H1 (cell line): ENCODE measurements around the gene SCN2B. TPM values are rescaled to one million over a fixed set of nuclear protein-coding genes. Genes with fewer than 3 reads are reported as not detected.
A peak's percentile ranks its signal among the peaks of the same experiment; 100 is the strongest.

Source experiments
- CTCF ChIA-PET: fragments of 300-600 bp; sonication (Branson Sonifier 250); formaldehyde crosslinking; loops from one replicate; lab custom pipeline; 2021; ENCODE audit not compliant: partially characterized antibody; lab: Charles Lee
- POLR2A ChIA-PET: fragments of 300-600 bp; sonication (Branson Sonifier 250); formaldehyde crosslinking; loops from one replicate; lab custom pipeline; 2021; ENCODE audit warnings: inconsistent platforms; ENCODE audit not compliant: partially characterized antibody; lab: Charles Lee
- DNase-seq, 2 experiments: peaks; one replicate each; pipeline versions ENCODE4 v3.0.0 to v3.0.0-alpha.2; 2010 to 2022; ENCODE audit warnings: low spot score in 2 of 2, low read depth in 1 of 2, mixed read lengths in 1 of 2
- FAIRE-seq: peaks from 2 replicates; lab custom pipeline; 2011; peaks lifted over from hg19 to GRCh38; lab: Jason Lieb, UNC
- H2AFZ ChIP-seq: 2 replicates; pipeline ENCODE4 v1.8.1; 2012; ENCODE audit warnings: low read length, inconsistent platforms
- H2AK5ac ChIP-seq: 2 replicates; pipeline ENCODE4 v1.6.1; 2013; ENCODE audit warnings: low read depth, low read length
- H2BK120ac ChIP-seq: replicated peaks from 2 replicates; pipeline ENCODE3; 2013; ENCODE audit warnings: low read depth, low read length, inconsistent platforms
- H2BK12ac ChIP-seq: 2 replicates; pipeline ENCODE4 v1.6.1; 2013; ENCODE audit warnings: low read depth, low read length
- H2BK15ac ChIP-seq: 2 replicates; pipeline ENCODE4 v1.6.1; 2013; ENCODE audit warnings: low read length
- H2BK20ac ChIP-seq: 2 replicates; pipeline ENCODE4 v1.6.1; 2013; ENCODE audit warnings: low read length
- H2BK5ac ChIP-seq: 2 replicates; pipeline ENCODE4 v1.6.1; 2013; ENCODE audit warnings: low read depth, low read length
- H3K14ac ChIP-seq: 2 replicates; pipeline ENCODE4 v1.6.1; 2013; ENCODE audit warnings: inconsistent platforms; ENCODE audit not compliant: insufficient read length
- H3K18ac ChIP-seq: 2 replicates; pipeline ENCODE4 v1.6.1; 2013; ENCODE audit warnings: low read length; ENCODE audit errors: extremely low read depth
- H3K23ac ChIP-seq: 2 replicates; pipeline ENCODE4 v1.6.1; 2013; ENCODE audit warnings: inconsistent platforms; ENCODE audit not compliant: insufficient read length
- H3K23me2 ChIP-seq: 2 replicates; pipeline ENCODE4 v1.6.1; 2013; ENCODE audit warnings: low read depth, low read length
- H3K27ac ChIP-seq: 2 replicates; pipeline ENCODE4 v1.6.1; 2011; ENCODE audit warnings: low read depth, low read length, inconsistent platforms
- H3K27me3 ChIP-seq, 4 experiments: replicated peaks in 1 of 4; 1 replicate in 1 of 4; 2 replicates in 3 of 4; pipeline versions ENCODE4 v1.6.1 to v1.8.1; 2011 to 2013; ENCODE audit warnings: low read length in 3 of 4, mild to moderate bottlenecking in 3 of 4, inconsistent platforms in 2 of 4, mixed read lengths in 2 of 4, moderate library complexity in 1 of 4; ENCODE audit not compliant: control insufficient read depth in 3 of 4, insufficient read depth in 3 of 4; ENCODE audit errors: extremely low read depth in 1 of 4
- H3K36me3 ChIP-seq, 4 experiments: 2 replicates each; pipeline versions ENCODE4 v1.6.1 to v1.8.1; 2011 to 2013; ENCODE audit warnings: mild to moderate bottlenecking in 4 of 4, low read length in 3 of 4, moderate library complexity in 2 of 4, control low read depth in 1 of 4, inconsistent platforms in 1 of 4; ENCODE audit not compliant: insufficient read depth in 4 of 4, control insufficient read depth in 2 of 4
- H3K4ac ChIP-seq: replicated peaks from 2 replicates; pipeline ENCODE3; 2013; ENCODE audit warnings: low read length, low read depth, mixed read lengths, inconsistent platforms; ENCODE audit not compliant: insufficient read length
- H3K4me1 ChIP-seq, 4 experiments: replicated peaks in 1 of 4; 1 replicate in 1 of 4; 2 replicates in 3 of 4; pipeline versions ENCODE4 v1.6.1 to v1.8.1; 2011 to 2013; ENCODE audit warnings: low read length in 3 of 4, inconsistent platforms in 2 of 4, mixed read lengths in 1 of 4; ENCODE audit not compliant: insufficient read depth in 4 of 4, control insufficient read depth in 3 of 4
- H3K4me2 ChIP-seq, 2 experiments: 2 replicates each; pipeline versions ENCODE4 v1.6.1 to v1.8.1; 2011 to 2013; ENCODE audit warnings: low read depth in 2 of 2, low read length in 2 of 2, control low read depth in 1 of 2, inconsistent platforms in 1 of 2, mild to moderate bottlenecking in 1 of 2; ENCODE audit not compliant: insufficient read depth in 1 of 2
- H3K4me3 ChIP-seq, 4 experiments: fragments of 200-600, 300-600 bp in 1 of 4; sonication (generic), shearing (Covaris generic), sonication (Bioruptor Twin) in 1 of 4; 2 replicates each; pipeline versions ENCODE4 v1.5.1 to v1.8.1; 2011 to 2016; ENCODE audit warnings: low read length in 4 of 4, low read depth in 3 of 4, control low read depth in 2 of 4, inconsistent platforms in 2 of 4, mild to moderate bottlenecking in 2 of 4, mixed read lengths in 1 of 4, moderate library complexity in 1 of 4; ENCODE audit not compliant: insufficient read depth in 2 of 4; ENCODE audit errors: extremely low read depth in 1 of 4
- H3K56ac ChIP-seq: replicated peaks from 2 replicates; pipeline ENCODE3; 2013; ENCODE audit warnings: low read depth, mild to moderate bottlenecking, mixed read lengths, low read length, inconsistent platforms; ENCODE audit not compliant: insufficient read length
- H3K79me1 ChIP-seq: 2 replicates; pipeline ENCODE4 v1.6.1; 2013; ENCODE audit warnings: low read depth, low read length, control low read depth
- H3K79me2 ChIP-seq, 2 experiments: 2 replicates each; pipeline versions ENCODE4 v1.6.1 to v1.8.1; 2012 to 2013; ENCODE audit warnings: low read length in 2 of 2, mild to moderate bottlenecking in 2 of 2, inconsistent platforms in 1 of 2; ENCODE audit not compliant: insufficient read depth in 2 of 2, control insufficient read depth in 1 of 2
- H3K9ac ChIP-seq, 4 experiments: replicated peaks in 1 of 4; 1 replicate in 1 of 4; 2 replicates in 3 of 4; pipeline versions ENCODE4 v1.6.1 to v1.8.1; 2011 to 2013; ENCODE audit warnings: low read depth in 3 of 4, low read length in 3 of 4, control low read depth in 2 of 4, mild to moderate bottlenecking in 2 of 4, moderate library complexity in 2 of 4, inconsistent platforms in 1 of 4; ENCODE audit errors: extremely low read depth in 1 of 4
- H3K9me3 ChIP-seq, 2 experiments: 2 replicates each; pipeline versions ENCODE4 v1.6.1 to v1.8.1; 2012 to 2013; ENCODE audit warnings: mild to moderate bottlenecking in 2 of 2, moderate library complexity in 2 of 2, control low read depth in 1 of 2, inconsistent platforms in 1 of 2, low read depth in 1 of 2, low read length in 1 of 2, mixed read lengths in 1 of 2; ENCODE audit not compliant: insufficient read depth in 2 of 2
- H4K20me1 ChIP-seq, 2 experiments: replicated peaks in 1 of 2; 2 replicates each; pipeline versions ENCODE3 to v1.8.1; 2011 to 2013; ENCODE audit warnings: inconsistent platforms in 2 of 2, low read length in 2 of 2, mild to moderate bottlenecking in 1 of 2; ENCODE audit not compliant: insufficient read depth in 2 of 2, control insufficient read depth in 1 of 2
- H4K5ac ChIP-seq: 2 replicates; pipeline ENCODE4 v1.6.1; 2013; ENCODE audit warnings: low read length, low read depth, mixed read lengths, inconsistent platforms; ENCODE audit not compliant: insufficient read length
- H4K8ac ChIP-seq: 2 replicates; pipeline ENCODE4 v1.8.0; 2013; ENCODE audit warnings: mild to moderate bottlenecking, moderate library complexity, low read length, inconsistent platforms; ENCODE audit not compliant: insufficient read depth; ENCODE audit errors: extremely low read depth
- H4K91ac ChIP-seq: replicated peaks from 2 replicates; pipeline ENCODE3; 2013; ENCODE audit warnings: low read length, mixed read lengths, inconsistent platforms; ENCODE audit not compliant: insufficient read length
- CEBPB ChIP-seq: IDR thresholded peaks from 2 replicates; pipeline ENCODE4 v1.6.1; 2012; ENCODE audit warnings: low read depth, low read length
- POU5F1 ChIP-seq: IDR thresholded peaks from 2 replicates; pipeline ENCODE4 v1.6.1; 2011; ENCODE audit warnings: low read depth, mild to moderate bottlenecking, low read length, moderate library complexity
- WGBS, 2 experiments: shearing (Covaris generic) in 1 of 2; methylation state at CpG; one replicate each; pipeline versions ENCODE4 v1.1.6 to v1.1.7; 2013 to 2015; ENCODE audit warnings: low lambda C conversion rate in 2 of 2, mixed read lengths in 2 of 2, inconsistent platforms in 1 of 2, low coverage in 1 of 2, missing lambda C conversion rate in 1 of 2; ENCODE audit not compliant: insufficient replicate concordance in 2 of 2, insufficient coverage in 1 of 2, insufficient read length in 1 of 2; ENCODE audit errors: extremely low coverage in 1 of 2, missing lambda C conversion rate in 1 of 2; 5-methylcytosine and 5-hydroxymethylcytosine counted together
- polyA plus RNA-seq, 7 experiments: library from polyadenylated mRNA; depleted of rRNA in 3 of 7; stranded (reverse) in 5 of 7; unstranded in 2 of 7; fragments of >200 nt in 5 of 7; fragments of 200-250 nt in 2 of 7; gene quantifications; 1 replicate in 5 of 7; 2 replicates in 1 of 7; 4 replicates in 1 of 7; pipeline versions ENCODE4 v1.2.1 to v1.2.3, GENCODE V29; 2011 to 2013; ENCODE audit warnings: missing spikeins in 2 of 7, mixed read lengths in 2 of 7
- total RNA-seq: library from RNA; stranded (reverse); fragmentation: NEBNext Ultra II Directional; extraction: Animal tissue kit (Norgen Biotek cat#: 25700); gene quantifications from 2 replicates; pipeline ENCODE4 v1.2.1, GENCODE V29; 2021

The SCN2B gene
- total and polyA plus RNA-seq, 2 of the 8 experiments (the other 6 are each of a cell fraction or from before 2014, with no cell fraction given), result 0.14 to 0.24 TPM

- Histone ChIP-seq H3K56ac (no peak overlapping the region), H2BK120ac (no peak overlapping the region), H4K8ac (no peak overlapping the region), H2BK15ac (no peak overlapping the region), H3K27ac (no peak overlapping the region), H3K23ac (no peak overlapping the region), H2BK20ac (0 out of 2 replicates have a peak overlapping the region, but pooled peaks have one; percentile 40), H4K20me1 (peaks cover 0 to 3% of the 10 kb centered on the region in 2 experiments), H3K9ac (no peak overlapping the region), H2AK5ac (no peak overlapping the region), H3K4me1 (peaks cover 0 to 31% (median 15%) of the 10 kb centered on the region in 4 experiments; a peak in 6 of 7 replicates), H3K27me3 (peaks cover 8 to 51% (median 36%) of the 10 kb centered on the region in 4 experiments), H2BK12ac (peak overlapping the region; percentile 31; the same call in 1 of the 2 replicates), H3K4me2 (no peak overlapping the region), H3K4me3 (no peak overlapping the region), H3K79me2 (no peaks in the 10 kb centered on the region), H2AFZ (no peak overlapping the region), H3K14ac (no peak overlapping the region), H3K36me3 (no peaks in the 10 kb centered on the region), H2BK5ac (no peak overlapping the region), H3K18ac (no peak overlapping the region), H3K79me1 (no peaks in the 10 kb centered on the region), H4K91ac (no peak overlapping the region), H3K9me3 (no peaks in the 10 kb centered on the region), H3K4ac (peak overlapping the region; percentile 48), H4K5ac (no peak overlapping the region), H3K23me2 (peaks cover 7% of the 10 kb centered on the region)
- ChIA-PET CTCF (interaction anchor here (0.8 to 12.7 kb wide), 7 partner anchors 10 to 329 kb away, joined by 3 to 245 read pairs (median 4); no protein-coding TSS in a partner anchor), POLR2A (no interaction called here)
- WGBS, 2 experiments, result 61% methylated on average over 3 of the region's 3 CpGs; no CpG with 5 or more reads in 1 of the 2 experiments
- no peak for TF ChIP-seq CEBPB
- TF ChIP-seq POU5F1, result no peak
- DNase-seq, result no peak
- no peak for FAIRE-seq
Observed at GRCh38 chr11:118147502-118147901, 28.9 kb downstream of the SCN2B start.
